Measurements from ENCODE around the gene DAB2IP.

Gene DAB2IP

GRCh38 chr9:121763561-121764370 is 112.3 kb downstream of the DAB2IP start:
- no peak for DNase-seq (ENCODE audit: low spot score)

GRCh38 chr9:121764371-121764730 is 112.9 kb downstream of the DAB2IP start:
- DNase-seq (ENCODE audit: low spot score), result no peak

- peak; percentile 86 for DNase-seq (ENCODE audit: low spot score)
These were observed 113.9 kb downstream of the DAB2IP start for GRCh38 chr9:121765021-121765950.

GRCh38 chr9:121766081-121766683 is 114.7 kb downstream of the DAB2IP start:
- no peak for DNase-seq (ENCODE audit: low spot score)

- no peak for DNase-seq (ENCODE audit: low spot score)
These were observed 115.8 kb downstream of the DAB2IP start for GRCh38 chr9:121767171-121767769.

GRCh38 chr9:121768416-121769015 is 117.1 kb downstream of the DAB2IP start:
- no peak for DNase-seq (ENCODE audit: low spot score)

- DNase-seq (ENCODE audit: low spot score), result no peak
These were observed 118.5 kb downstream of the DAB2IP start for GRCh38 chr9:121769939-121770338.

- DNase-seq (ENCODE audit: low spot score), result peak; percentile 80
These were observed 119.2 kb downstream of the DAB2IP start for GRCh38 chr9:121770415-121771273.

- DNase-seq (ENCODE audit: low spot score), result peak; percentile 22
These were observed 120.0 kb downstream of the DAB2IP start for GRCh38 chr9:121771418-121771817.

GRCh38 chr9:121771851-121772599 is 120.6 kb downstream of the DAB2IP start:
- no peak for DNase-seq (ENCODE audit: low spot score)

- no peak for DNase-seq (ENCODE audit: low spot score)
These were observed 121.3 kb downstream of the DAB2IP start for GRCh38 chr9:121772600-121773285.

GRCh38 chr9:121773286-121773953 is 122.0 kb downstream of the DAB2IP start:
- DNase-seq (ENCODE audit: low spot score), result no peak

- no peak for DNase-seq (ENCODE audit: low spot score)
These were observed 122.7 kb downstream of the DAB2IP start for GRCh38 chr9:121773954-121774714.

GRCh38 chr9:121774715-121775613 is 123.5 kb downstream of the DAB2IP start:
- no peak for DNase-seq (ENCODE audit: low spot score)

- DNase-seq (ENCODE audit: low spot score), result no peak
These were observed 124.7 kb downstream of the DAB2IP start for GRCh38 chr9:121776001-121776738.
